Activated CD8-positive, alpha-beta T cell treated with anti-CD3 and anti-CD28 coated beads, Interleukin-2, amount 10 ng/mL, durations not matched to agents 7 days and 5 days (primary cell): Measurements from ENCODE around the gene LBR. TPM values are rescaled to one million over a fixed set of nuclear protein-coding genes. Genes with fewer than 3 reads are reported as not detected.
A peak's percentile ranks its signal among the peaks of the same experiment; 100 is the strongest.

Experiments used
- ATAC-seq: fragments of 150-1000 bp; cut with Tn5 transposase; one replicate; pipeline ENCODE4 v1.10.0; 2021; ENCODE audit warnings: moderate library complexity
- CTCF ChIA-PET: fragments of 350-600 bp; sonication (Branson Sonifier 250); formaldehyde crosslinking; loops from one replicate; lab custom pipeline; 2021; ENCODE audit warnings: antibody characterized with exemption; lab: Charles Lee
- POLR2A ChIA-PET: fragments of 350-600 bp; sonication (Branson Sonifier 250); formaldehyde crosslinking; loops from one replicate; lab custom pipeline; 2021; ENCODE audit warnings: antibody characterized with exemption; lab: Charles Lee
- DNase-seq: peaks from one replicate; pipeline ENCODE4 v3.0.0-alpha.2; 2020
- H3K27ac Mint-ChIP-seq: one replicate; pipeline ENCODE4 v1.8.0; 2021; ENCODE audit warnings: mild to moderate bottlenecking, mixed read lengths
- H3K27me3 Mint-ChIP-seq: one replicate; pipeline ENCODE4 v1.8.0; 2021; ENCODE audit warnings: low read depth, mixed read lengths
- H3K36me3 Mint-ChIP-seq: one replicate; pipeline ENCODE4 v1.8.0; 2021; ENCODE audit warnings: low read depth, mixed read lengths
- H3K4me1 Mint-ChIP-seq: one replicate; pipeline ENCODE4 v1.8.0; 2021; ENCODE audit warnings: low read depth, mixed read lengths
- H3K4me3 Mint-ChIP-seq: one replicate; pipeline ENCODE4 v1.8.0; 2021; ENCODE audit warnings: mild to moderate bottlenecking, mixed read lengths
- H3K9me3 Mint-ChIP-seq: one replicate; pipeline ENCODE4 v1.8.0; 2022; ENCODE audit warnings: mixed read lengths; ENCODE audit not compliant: insufficient read depth
- total RNA-seq, 2 experiments: library from RNA; stranded (reverse); gene quantifications; one replicate each; pipeline ENCODE4 v1.2.3, GENCODE V29; 2021

The LBR gene
- total RNA-seq, 2 experiments from 2014 or later: 226 to 234 TPM

DNA sequence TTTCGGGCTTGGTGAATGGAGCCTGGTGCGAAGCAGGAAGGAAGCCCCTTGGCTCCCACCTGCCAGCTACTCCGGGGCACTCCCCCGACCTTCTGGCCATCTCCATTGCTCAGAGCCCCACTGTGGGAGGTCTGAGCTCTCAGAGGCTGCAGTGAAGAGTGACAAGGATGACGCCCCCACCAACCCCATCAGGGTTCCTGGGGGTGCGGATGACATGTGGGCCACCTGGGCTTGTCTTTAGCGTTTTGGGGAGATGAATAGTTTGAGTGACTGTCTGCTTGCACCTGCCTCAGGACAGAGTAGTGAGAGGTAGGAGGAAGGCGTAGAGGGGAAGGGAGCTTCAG, 43.2 kb upstream of the LBR start:
- POLR2A ChIA-PET: interaction anchor here (0.9 to 4.4 kb wide), 3 partner anchors 27 to 528 kb away, joined by 3 to 135 read pairs (median 4); partner anchors contain the start of genes LBR and SDE2
- H3K36me3 Mint-ChIP-seq: peaks cover 4% of the 10 kb centered on the region
- ATAC-seq (no peak), DNase-seq (no peak)
- H3K27me3 Mint-ChIP-seq: no peaks in the 10 kb centered on the region
- H3K27ac Mint-ChIP-seq: peak overlapping the region; percentile 30
- CTCF ChIA-PET: interaction anchor here (0.6 kb wide), 1 partner anchor 129 kb away, joined by 3 read pairs; no protein-coding TSS in a partner anchor
- peaks cover 52% of the 10 kb centered on the region for H3K4me1 Mint-ChIP-seq
- H3K4me3 Mint-ChIP-seq: no peak overlapping the region
- no peaks in the 10 kb centered on the region for H3K9me3 Mint-ChIP-seq

DNA sequence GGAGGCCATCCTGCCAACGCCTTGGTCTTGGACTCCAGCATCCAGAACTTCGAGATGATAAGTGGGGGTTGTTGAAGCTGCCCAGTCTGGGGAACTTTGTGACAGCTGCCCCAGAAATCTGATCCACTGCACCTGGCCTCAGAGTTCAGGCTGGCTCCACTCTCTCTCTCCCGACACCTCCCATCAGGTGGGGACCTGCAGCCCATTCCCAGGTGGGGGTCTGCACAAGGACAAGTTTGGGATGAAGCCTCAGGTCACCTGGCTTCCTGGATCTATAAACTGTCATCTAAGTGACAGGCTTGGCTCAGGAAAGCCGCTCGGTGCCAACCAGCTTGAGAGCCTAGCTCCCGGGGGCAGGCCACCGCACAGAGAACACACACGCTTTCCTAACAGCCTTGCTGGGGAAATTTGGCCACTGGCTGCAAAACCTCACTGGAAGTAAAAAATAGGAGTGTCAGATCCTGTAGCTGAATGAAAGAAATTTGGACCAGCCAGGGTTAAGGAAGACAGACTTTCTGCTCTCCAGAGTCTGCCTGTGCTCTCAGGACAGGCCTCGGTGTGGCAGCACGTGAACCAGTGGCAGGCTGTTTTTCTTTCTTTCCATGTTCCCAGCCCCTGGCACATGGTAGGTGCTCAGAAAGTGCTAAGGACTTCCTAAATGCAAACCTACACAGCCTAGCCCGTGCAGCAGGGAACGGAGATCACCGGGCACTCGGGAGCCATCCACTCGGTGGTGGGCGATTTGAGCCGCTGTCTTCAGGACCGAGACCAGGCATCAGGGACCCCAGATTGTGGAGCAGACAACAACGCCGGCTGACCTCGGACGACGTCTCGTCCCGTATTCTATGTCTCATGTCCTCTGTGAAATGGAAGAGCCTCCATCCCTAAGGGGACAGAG, 42.6 kb upstream of the LBR start:
- Mint-ChIP-seq H3K27ac (peak overlapping the region; percentile 30), H3K36me3 (peaks cover 4% of the 10 kb centered on the region), H3K9me3 (no peaks in the 10 kb centered on the region), H3K27me3 (no peaks in the 10 kb centered on the region), H3K4me1 (peaks cover 55% of the 10 kb centered on the region), H3K4me3 (no peak overlapping the region)
- no peak for ATAC-seq
- no peak for DNase-seq
- CTCF ChIA-PET: interaction anchor here (4.0 kb wide), 1 partner anchor 42 kb away, joined by 23 read pairs; the partner anchor contains the start of gene LBR
- POLR2A ChIA-PET: interaction anchor here (0.6 to 4.4 kb wide), 2 partner anchors 27 to 43 kb away, joined by 3 to 135 read pairs; partner anchors contain the start of gene LBR

DNA sequence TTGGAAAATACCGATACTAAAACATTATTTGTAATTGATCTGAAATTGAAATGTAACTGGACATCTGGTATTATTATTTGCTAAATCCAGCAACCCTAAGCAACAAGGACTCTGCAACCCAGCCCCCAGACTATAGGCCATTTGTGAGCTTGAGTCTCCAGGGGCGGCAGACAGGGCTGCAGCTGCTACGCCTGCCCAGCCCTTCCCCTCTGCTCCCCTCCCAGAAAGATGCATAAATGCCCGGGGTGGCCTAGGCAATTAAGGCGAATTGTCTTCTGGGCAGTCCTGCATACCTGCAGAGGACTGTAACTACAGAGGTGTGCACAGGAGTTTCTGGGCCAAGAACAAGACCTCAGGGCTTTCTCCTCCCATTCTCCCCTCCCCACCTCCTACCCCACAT, 41.2 kb upstream of the LBR start:
- DNase-seq (no peak), ATAC-seq (no peak)
- no peaks in the 10 kb centered on the region for H3K9me3 Mint-ChIP-seq
- ChIA-PET CTCF (interaction anchor here (0.8 to 4.0 kb wide), 10 partner anchors 9 to 594 kb away, joined by 3 to 27 read pairs (median 11); partner anchors contain the start of genes H3-3A, LBR and SRP9), POLR2A (interaction anchor here (1.0 to 4.4 kb wide), 11 partner anchors 8 to 531 kb away, joined by 4 to 135 read pairs (median 22); partner anchors contain the start of genes LBR, PYCR2, SDE2 and SRP9)
- peaks cover 4% of the 10 kb centered on the region for H3K36me3 Mint-ChIP-seq
- peak overlapping the region; percentile 91 for H3K4me3 Mint-ChIP-seq
- peak overlapping the region; percentile 97 for H3K27ac Mint-ChIP-seq
- H3K27me3 Mint-ChIP-seq: no peaks in the 10 kb centered on the region
- H3K4me1 Mint-ChIP-seq: peaks cover 53% of the 10 kb centered on the region

DNA sequence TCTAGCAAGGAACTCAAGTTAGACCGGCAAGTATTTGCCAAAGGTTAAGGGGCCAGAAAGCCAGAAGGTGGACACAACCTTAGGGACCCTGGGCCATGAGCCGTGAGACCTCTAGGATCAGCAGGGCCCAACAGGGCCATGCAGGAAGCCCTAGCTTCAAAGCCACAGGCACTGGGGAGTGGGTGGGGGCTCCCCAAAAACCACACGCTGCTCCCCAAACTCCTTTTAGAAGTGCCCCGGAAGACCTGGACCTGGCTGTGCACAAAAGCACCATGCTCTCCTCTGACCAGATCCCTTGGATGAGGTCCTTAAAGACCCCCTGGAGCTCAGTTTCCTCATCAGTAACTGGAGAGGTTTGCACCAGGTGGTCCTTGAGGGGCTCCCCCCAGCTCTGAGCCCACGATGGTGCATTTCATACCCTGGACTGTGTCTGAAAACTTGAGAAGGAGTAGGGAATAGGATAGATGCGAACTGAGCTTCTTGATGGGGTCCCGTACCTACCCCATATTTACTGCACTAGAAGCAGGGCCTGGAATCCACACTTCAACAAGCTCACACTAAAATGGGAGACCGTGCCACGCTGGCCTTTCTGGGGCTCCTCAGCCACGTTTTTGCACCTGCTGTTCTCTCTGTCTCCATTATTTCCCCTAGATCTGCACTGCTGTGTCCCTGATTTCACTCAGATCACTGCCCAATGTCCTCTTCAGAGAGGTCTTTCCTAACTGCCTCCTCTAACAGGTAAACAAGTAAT, 40.6 kb upstream of the LBR start:
- ATAC-seq (peak; percentile 11), DNase-seq (no peak)
- Mint-ChIP-seq H3K9me3 (no peaks in the 10 kb centered on the region), H3K4me3 (peak overlapping the region; percentile 91), H3K4me1 (peaks cover 56% of the 10 kb centered on the region), H3K36me3 (peaks cover 4% of the 10 kb centered on the region), H3K27ac (peak overlapping the region; percentile 97), H3K27me3 (no peaks in the 10 kb centered on the region)
- CTCF ChIA-PET: interaction anchor here (0.7 to 4.0 kb wide), 16 partner anchors 9 to 594 kb away, joined by 3 to 27 read pairs (median 6); partner anchors contain the start of genes H3-3A, LBR and SRP9
- POLR2A ChIA-PET: interaction anchor here (0.6 to 4.4 kb wide), 23 partner anchors 9 to 716 kb away, joined by 3 to 135 read pairs (median 5); partner anchors contain the start of genes H3-3A, LBR, LEFTY2 and PYCR2

DNA sequence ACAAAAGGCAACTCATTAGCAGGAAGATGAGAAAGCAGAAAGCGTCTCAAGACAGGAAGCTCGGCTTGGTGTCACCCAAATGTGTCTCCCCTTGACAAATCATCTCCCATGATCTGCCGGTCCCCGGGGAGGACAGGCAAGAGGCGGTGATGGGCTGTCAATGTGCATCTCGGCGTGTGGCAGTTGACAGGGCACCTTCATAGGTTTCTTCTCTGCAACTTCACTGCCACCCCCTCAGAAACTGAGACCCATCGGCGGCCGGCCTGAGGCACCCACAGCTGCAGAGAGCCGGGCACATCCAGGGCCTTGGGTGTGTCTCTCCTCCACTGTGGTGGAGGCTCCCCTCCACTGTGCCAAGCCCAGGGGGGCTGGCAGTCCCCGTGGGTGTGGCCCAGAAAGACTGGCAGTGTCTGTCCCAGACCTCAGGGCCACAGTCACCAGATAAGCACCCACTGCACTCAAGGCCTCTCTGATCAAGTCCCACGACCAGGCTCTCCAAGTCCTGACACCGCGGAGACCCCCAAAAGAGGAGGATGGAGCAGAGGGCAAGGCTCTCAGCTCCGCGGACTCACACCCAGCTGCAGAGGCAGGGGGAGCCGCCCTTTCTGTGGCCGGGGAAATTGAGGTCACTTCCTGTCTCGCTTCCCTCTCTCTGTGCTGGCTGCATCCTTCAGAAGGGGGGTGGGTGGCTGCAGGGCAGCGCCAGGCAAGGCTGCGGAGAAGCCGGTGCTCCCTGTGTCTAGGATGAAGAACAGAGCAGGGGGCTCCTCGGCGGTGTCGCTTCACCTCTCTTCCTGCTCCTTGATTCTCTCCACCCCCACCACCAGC, 39.6 kb upstream of the LBR start:
- H3K27ac Mint-ChIP-seq: peak overlapping the region; percentile 97
- H3K36me3 Mint-ChIP-seq: peaks cover 4% of the 10 kb centered on the region
- DNase-seq (peak; percentile 93), ATAC-seq (peak; percentile 90)
- ChIA-PET CTCF (interaction anchor here (0.9 to 4.0 kb wide), 13 partner anchors 10 to 523 kb away, joined by 3 to 27 read pairs (median 7); partner anchors contain the start of genes LBR and SRP9), POLR2A (interaction anchor here (0.6 to 4.4 kb wide), 28 partner anchors 9 to 597 kb away, joined by 3 to 135 read pairs (median 4); partner anchors contain the start of genes H3-3A, LBR, LEFTY2 and PYCR2)
- no peaks in the 10 kb centered on the region for H3K27me3 Mint-ChIP-seq
- H3K4me3 Mint-ChIP-seq: peak overlapping the region; percentile 91
- H3K4me1 Mint-ChIP-seq: peaks cover 58% of the 10 kb centered on the region
- H3K9me3 Mint-ChIP-seq: no peaks in the 10 kb centered on the region

DNA sequence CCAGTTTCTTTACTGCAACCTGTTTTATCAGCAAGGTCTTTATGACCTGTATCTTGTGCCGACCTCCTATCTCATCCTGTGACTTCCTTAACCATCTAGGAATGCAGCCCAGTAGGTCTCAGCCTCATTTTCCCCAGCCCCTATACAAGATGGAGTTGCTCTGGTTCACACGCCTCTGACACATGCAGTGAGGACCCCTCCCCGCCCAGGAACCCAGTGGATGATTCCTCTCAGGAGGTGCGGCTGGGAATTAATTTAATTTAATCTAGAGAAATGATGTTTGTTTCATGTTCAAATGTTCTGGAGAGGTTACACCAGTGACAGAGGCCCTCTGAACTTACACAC, 39.0 kb upstream of the LBR start:
- no peaks in the 10 kb centered on the region for H3K27me3 Mint-ChIP-seq
- H3K4me1 Mint-ChIP-seq: peaks cover 61% of the 10 kb centered on the region
- peaks cover 4% of the 10 kb centered on the region for H3K36me3 Mint-ChIP-seq
- ChIA-PET CTCF (interaction anchor here (1.6 to 4.0 kb wide), 7 partner anchors 11 to 520 kb away, joined by 5 to 27 read pairs (median 14); partner anchors contain the start of gene LBR), POLR2A (interaction anchor here (0.9 to 4.4 kb wide), 16 partner anchors 8 to 533 kb away, joined by 3 to 135 read pairs (median 14); partner anchors contain the start of genes LBR, PYCR2, SDE2 and SRP9)
- ATAC-seq (no peak), DNase-seq (no peak)
- H3K9me3 Mint-ChIP-seq: no peaks in the 10 kb centered on the region
- peak overlapping the region; percentile 97 for H3K27ac Mint-ChIP-seq
- H3K4me3 Mint-ChIP-seq: peak overlapping the region; percentile 91

DNA sequence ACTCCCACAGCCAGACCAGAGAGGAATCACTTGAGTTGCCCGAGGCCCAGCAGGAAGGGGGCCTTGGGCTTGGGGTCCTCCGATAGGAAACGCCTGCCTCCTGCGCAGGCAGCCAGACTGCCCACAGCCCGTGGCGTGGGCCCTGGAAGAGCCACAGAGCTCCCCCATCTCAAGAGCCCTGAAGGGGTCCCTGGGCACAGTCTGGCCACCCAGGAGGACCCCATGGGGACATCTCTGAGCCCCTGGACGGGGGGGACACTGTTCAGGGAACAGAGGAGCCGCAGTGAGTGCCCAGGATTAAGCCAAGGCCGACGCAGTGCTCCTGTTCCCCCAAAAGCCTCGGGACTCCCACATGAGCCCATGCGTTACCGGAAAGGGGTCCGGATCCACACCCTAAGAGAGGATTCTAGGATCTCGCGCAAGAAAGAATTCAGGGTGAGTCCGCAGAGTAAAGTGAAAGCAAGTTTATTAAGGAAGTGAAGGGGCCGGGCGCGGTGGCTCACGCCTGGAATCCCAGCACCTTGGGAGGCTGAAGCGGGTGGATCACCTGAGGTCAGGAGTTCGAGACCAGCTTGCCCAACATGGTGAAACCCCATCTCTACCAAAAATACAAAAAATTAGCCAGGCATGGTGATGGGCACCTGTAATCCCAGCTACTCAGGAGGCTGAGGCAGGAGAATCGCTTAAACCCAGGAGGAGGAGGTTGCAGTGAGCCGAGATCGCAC, 38.1 kb upstream of the LBR start:
- peak overlapping the region; percentile 31 for H3K4me3 Mint-ChIP-seq
- DNase-seq (no peak), ATAC-seq (no peak)
- peak overlapping the region; percentile 97 for H3K27ac Mint-ChIP-seq
- peaks cover 69% of the 10 kb centered on the region for H3K4me1 Mint-ChIP-seq
- ChIA-PET POLR2A (interaction anchor here (0.8 to 1.2 kb wide), 2 partner anchors 21 to 143 kb away, joined by 3 to 4 read pairs; no protein-coding TSS in a partner anchor), CTCF (interaction anchor here (1.3 kb wide), 1 partner anchor 21 kb away, joined by 3 read pairs; no protein-coding TSS in a partner anchor)
- H3K9me3 Mint-ChIP-seq: no peaks in the 10 kb centered on the region
- peaks cover 4% of the 10 kb centered on the region for H3K36me3 Mint-ChIP-seq
- no peaks in the 10 kb centered on the region for H3K27me3 Mint-ChIP-seq

DNA sequence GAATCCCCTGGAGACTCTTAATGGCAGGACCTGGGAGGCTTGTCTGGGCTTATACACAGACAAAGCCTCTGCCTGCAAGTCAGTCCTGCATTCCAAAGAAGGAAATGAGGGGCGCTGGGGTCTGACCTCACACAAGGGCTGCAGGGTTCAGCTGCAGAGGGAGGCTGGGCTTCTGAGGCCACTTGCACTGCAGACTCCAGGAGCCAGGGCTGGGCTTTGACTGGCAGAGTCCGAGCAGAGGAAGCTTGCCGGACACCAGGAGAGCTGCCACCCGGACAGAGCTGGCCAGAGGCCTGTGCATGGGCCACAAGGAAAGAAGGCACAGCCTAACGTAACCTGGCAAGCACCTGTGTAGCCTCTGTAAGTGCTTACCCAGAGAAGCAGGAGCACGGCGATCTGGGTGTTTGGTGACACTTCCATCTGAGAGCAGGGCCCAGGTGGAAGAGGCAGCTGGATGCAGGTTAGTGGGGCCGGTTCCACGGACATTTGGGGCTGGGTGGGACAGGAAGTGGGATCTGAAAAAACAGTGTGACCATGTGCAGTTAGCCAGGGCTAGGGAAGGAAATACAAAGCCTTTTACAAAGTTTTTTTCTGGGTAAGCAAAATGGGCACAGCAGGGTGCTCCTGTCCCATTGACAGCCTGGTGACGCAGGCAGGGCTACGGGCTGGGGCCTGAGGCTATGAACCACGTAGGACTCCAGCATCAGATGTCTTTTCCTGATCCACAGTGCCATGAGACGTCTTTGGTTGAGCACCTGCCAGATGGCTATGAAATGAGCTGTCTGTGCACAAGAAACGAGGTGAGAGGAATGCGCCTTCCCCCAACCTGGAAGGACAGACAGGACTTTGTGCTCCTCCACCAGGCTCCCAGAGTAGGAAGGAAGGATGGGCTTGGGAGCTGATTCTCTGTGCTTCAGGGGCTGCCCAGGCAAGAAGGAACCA, 37.3 kb upstream of the LBR start:
- ChIA-PET CTCF (interaction anchor here (1.3 kb wide), 1 partner anchor 20 kb away, joined by 3 read pairs; no protein-coding TSS in a partner anchor), POLR2A (interaction anchor here (0.8 to 1.2 kb wide), 2 partner anchors 20 to 142 kb away, joined by 3 to 4 read pairs; no protein-coding TSS in a partner anchor)
- H3K4me1 Mint-ChIP-seq: peaks cover 76% of the 10 kb centered on the region
- no peaks in the 10 kb centered on the region for H3K9me3 Mint-ChIP-seq
- H3K36me3 Mint-ChIP-seq: peaks cover 4% of the 10 kb centered on the region
- no peak for ATAC-seq
- peak overlapping the region; percentile 76 for H3K27ac Mint-ChIP-seq
- DNase-seq: no peak
- H3K27me3 Mint-ChIP-seq: no peaks in the 10 kb centered on the region
- H3K4me3 Mint-ChIP-seq: peak overlapping the region; percentile 23
